ENCODE measurements around the gene STRN4.
A peak's percentile ranks its signal among the peaks of the same experiment; 100 is the strongest.

Gene STRN4

DNA sequence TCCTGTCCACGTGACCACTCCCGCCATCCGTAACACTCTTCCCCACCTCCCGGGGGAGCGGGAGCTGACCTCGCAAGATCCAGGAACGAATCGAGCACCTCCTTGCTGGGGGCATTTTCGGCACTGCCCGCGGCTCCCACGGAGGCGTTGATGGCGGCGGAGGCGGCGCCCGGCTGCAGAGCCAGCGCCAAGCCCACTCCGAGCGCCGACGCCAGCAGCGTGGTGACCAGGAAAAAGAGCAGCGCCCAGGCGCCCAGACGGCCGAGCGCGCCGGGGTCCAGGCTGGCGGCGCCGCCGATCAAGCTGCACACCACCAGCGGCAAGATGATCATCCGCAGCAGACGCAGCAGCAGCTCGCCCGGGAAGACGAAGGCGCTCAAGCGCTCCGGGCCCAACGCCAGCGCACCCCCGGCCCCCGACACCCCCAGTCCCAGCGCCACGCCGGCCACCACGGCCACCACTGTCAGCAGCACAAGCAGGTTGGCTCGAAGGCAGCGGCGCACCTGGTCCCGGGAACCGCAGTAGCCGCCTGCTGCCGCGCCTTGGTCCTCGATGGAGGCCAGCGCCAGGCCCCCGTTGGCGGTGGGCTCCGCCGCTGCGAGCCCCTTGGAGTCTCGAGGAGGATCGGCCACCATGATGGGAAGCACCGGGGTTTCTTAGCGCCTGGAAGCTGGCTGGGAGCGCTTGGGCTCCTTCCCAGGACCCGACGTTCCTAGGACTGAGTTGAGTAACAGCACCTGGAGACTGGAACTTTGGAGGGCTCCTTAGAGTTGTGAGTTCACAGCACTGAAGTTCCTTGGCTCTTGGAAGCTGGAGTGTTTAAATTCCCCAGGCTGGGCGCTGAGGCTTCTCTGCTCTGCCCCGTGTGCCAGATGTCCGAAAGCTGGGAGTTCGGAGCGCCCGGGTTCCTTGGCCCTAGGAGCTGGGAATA, 41.3 kb upstream of the STRN4 start:
- H3K27ac ChIP-seq = peak overlapping the region; percentile 99
- peak; percentile 64 for DNase-seq (ENCODE audit: low spot score)
- ChIA-PET POLR2A (ENCODE audit: low non-redundant PET) (interaction anchor here (0.5 to 1.5 kb wide), 6 partner anchors 29 to 1339 kb away, joined by 3 to 7 read pairs (median 4); no protein-coding TSS in a partner anchor), CTCF (interaction anchor here (0.8 to 2.1 kb wide), 3 partner anchors 30 to 204 kb away, joined by 5 to 18 read pairs (median 5); no protein-coding TSS in a partner anchor)
- TF ChIP-seq CTCF (conservative IDR thresholded peaks at IDR 0.05; ENCODE audit: low read depth) = no peak

DNA sequence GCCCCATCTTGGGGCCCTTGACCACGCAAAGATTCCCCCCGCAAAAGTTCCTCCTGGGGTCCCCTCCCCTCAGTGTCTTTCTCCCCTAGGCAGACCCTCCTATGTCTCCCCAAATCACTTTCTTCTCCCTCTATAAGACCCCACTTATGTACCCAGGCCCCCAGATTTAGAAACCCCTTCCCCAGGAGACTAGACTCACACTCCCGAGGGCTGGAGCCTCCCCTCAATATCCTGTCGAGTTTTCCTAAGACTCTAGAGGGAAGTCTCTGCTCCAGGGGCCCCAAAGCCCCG, 40.7 kb upstream of the STRN4 start:
- H3K27ac ChIP-seq = peak overlapping the region; percentile 99
- CTCF ChIA-PET = interaction anchor here (2.1 kb wide), 1 partner anchor 53 kb away, joined by 18 read pairs; no protein-coding TSS in a partner anchor
- no peak for TF ChIP-seq CTCF (conservative IDR thresholded peaks at IDR 0.05; ENCODE audit: low read depth)
- DNase-seq (ENCODE audit: low spot score) = no peak
- POLR2A ChIA-PET (ENCODE audit: low non-redundant PET) = no interaction called here

DNA sequence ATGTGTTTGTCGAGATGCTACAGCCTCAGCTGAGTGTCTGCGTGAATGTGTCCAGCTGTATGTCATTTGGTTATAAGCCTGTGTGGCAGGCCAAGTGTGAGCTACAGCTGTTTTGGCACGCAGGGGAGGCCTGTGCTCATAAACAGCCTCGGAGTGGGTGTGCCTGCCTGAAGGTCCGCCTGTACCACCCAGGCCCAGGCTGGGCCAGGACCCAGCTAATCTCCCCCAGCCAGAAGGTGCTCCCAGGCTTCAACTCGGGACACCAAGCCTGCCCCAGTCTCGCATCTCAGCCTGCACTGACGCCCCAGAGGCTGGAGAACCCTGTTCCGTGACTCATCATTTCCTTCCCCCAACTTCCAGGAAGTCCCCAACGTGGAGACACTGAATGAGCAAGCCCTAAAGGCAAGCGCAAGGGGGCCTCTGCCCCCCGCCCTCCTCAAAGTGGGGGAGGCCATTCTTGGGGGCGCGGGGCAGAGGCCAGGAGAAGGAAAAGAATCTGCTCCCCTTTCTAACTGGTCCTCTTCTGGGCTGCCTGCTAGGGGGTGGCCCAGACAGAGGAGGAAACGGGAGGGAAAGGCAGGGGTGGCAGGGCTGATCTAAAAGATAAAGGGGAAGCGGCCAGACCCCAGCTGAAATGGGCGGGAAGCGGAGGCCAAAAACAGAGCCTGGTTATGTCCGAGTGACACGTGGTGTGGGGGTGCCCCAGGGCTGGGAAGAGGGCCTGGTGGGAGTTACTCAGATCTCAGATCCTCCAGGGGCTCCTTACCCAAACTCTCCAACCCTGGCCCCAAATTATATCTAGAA, 40.2 kb upstream of the STRN4 start:
- CTCF ChIA-PET = interaction anchor here (2.1 kb wide), 1 partner anchor 54 kb away, joined by 18 read pairs; no protein-coding TSS in a partner anchor
- no peak for TF ChIP-seq CTCF (conservative IDR thresholded peaks at IDR 0.05; ENCODE audit: low read depth)
- peak; percentile 83 for DNase-seq (ENCODE audit: low spot score)
- peak overlapping the region; percentile 99 for H3K27ac ChIP-seq
- POLR2A ChIA-PET (ENCODE audit: low non-redundant PET) = interaction anchor here (0.7 to 1.3 kb wide), 2 partner anchors 29 to 734 kb away, joined by 4 to 5 read pairs; no protein-coding TSS in a partner anchor

- no peak for DNase-seq (ENCODE audit: low spot score)
- TF ChIP-seq CTCF (conservative IDR thresholded peaks at IDR 0.05; ENCODE audit: low read depth) = no peak
- ChIA-PET POLR2A (ENCODE audit: low non-redundant PET) (interaction anchor here (0.7 to 1.3 kb wide), 3 partner anchors 28 to 734 kb away, joined by 4 to 9 read pairs (median 5); no protein-coding TSS in a partner anchor), CTCF (no interaction called here)
- H3K27ac ChIP-seq = peak overlapping the region; percentile 99
These were observed 39.7 kb upstream of the STRN4 start for GRCh38 chr19:46785980-46786235.

DNA sequence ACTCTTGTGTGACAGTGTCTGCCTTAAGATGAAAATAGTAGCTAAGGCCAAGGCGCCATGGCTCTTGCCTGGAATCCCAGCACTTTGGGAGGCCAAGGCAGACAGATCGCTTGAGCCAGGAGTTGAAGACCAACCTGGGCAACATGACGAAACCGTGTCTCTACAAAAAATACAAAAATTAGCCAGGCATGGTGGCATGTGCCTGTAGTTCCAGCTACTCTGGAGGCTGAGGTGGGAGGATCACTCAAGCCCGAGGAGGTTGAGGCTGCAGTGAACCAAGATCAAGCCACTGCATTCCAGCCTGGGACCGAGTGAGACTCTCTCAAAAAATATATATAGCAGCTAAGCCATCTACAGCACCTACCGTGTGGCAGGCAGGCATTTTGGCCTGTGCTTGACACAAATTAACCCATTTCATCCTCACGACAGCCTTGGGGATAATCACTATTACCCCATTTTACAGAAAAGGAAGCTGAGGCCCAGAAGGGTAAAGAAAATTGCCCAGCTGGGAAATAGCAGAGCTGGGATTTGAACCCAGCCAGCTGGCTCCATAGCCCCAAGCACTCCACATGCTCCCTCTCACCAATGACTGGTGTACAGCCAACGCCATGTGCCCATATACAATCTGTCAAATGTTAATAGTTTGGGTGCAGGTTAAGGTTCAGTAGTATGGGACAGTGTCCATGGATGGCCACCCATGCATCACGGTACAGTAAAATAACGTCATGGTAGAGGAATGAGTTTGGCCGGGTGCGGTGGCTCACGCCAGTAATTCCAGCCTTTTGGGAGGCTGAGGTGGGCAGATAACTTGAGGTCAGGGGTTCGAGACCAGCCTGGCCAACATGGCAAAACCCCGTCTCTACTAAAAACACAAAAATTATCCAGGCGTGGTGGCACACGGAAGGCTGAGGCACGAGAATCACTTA, 39.1 kb upstream of the STRN4 start:
- no peak for DNase-seq (ENCODE audit: low spot score)
- TF ChIP-seq CTCF (conservative IDR thresholded peaks at IDR 0.05; ENCODE audit: low read depth) = no peak
- peak overlapping the region; percentile 99 for H3K27ac ChIP-seq
- ChIA-PET CTCF (interaction anchor here (0.6 to 1.5 kb wide), 4 partner anchors 11 to 78 kb away, joined by 3 to 4 read pairs (median 3); no protein-coding TSS in a partner anchor), POLR2A (ENCODE audit: low non-redundant PET) (interaction anchor here (0.5 to 2.2 kb wide), 5 partner anchors 8 to 56 kb away, joined by 3 to 9 read pairs (median 7); no protein-coding TSS in a partner anchor)
